Keratinocyte (primary cell): ENCODE data around the gene YY1AP1. TPM values are rescaled to one million over a fixed set of nuclear protein-coding genes. Genes with fewer than 3 reads are reported as not detected.
"Not testable (repeated sequence)": the region's sequence is repeated elsewhere in the genome, so short reads cannot be mapped to it uniquely, and the experiment has no call there.

Experiments
- DNase-seq: peaks from one replicate; pipeline ENCODE4 v3.0.0-alpha.2; 2011; ENCODE audit warnings: low read depth, missing footprints, low spot score
- FAIRE-seq: peaks from 2 replicates; lab custom pipeline; 2011; peaks lifted over from hg19 to GRCh38; lab: Jason Lieb, UNC
- H2AFZ ChIP-seq: 2 replicates; pipeline ENCODE4 v1.6.0; 2012; ENCODE audit warnings: low read length, control low read depth, inconsistent platforms; ENCODE audit not compliant: control insufficient read depth
- H3K27ac ChIP-seq: 2 replicates; pipeline ENCODE4 v1.5.1; 2011; ENCODE audit warnings: low read length; ENCODE audit not compliant: control insufficient read depth, insufficient read depth
- H3K27me3 ChIP-seq: 3 replicates; pipeline ENCODE4 v1.6.0; 2011; ENCODE audit warnings: low read length; ENCODE audit not compliant: control insufficient read depth, insufficient read depth; ENCODE audit errors: extremely low read depth
- H3K36me3 ChIP-seq, 2 experiments: 2 replicates in 1 of 2; 3 replicates in 1 of 2; pipeline ENCODE4 v1.5.1; 2011; ENCODE audit warnings: low read length in 2 of 2, mild to moderate bottlenecking in 1 of 2; ENCODE audit not compliant: control insufficient read depth in 2 of 2, insufficient read depth in 2 of 2; ENCODE audit errors: extremely low read depth in 1 of 2
- H3K4me1 ChIP-seq: 3 replicates; pipeline ENCODE4 v1.5.1; 2011; ENCODE audit warnings: low read length; ENCODE audit not compliant: control insufficient read depth, insufficient read depth; ENCODE audit errors: extremely low read depth
- H3K4me2 ChIP-seq: 3 replicates; pipeline ENCODE4 v1.6.0; 2011; ENCODE audit warnings: low read depth, low read length; ENCODE audit not compliant: control insufficient read depth, insufficient read depth; ENCODE audit errors: extremely low read depth
- H3K4me3 ChIP-seq, 3 experiments: fragments of 200-600 bp in 1 of 3; sonication (generic) in 1 of 3; 2 replicates in 2 of 3; 3 replicates in 1 of 3; pipeline ENCODE4 v1.5.1; 2011 to 2016; ENCODE audit warnings: low read length in 3 of 3, mild to moderate bottlenecking in 3 of 3, control low read depth in 2 of 3, inconsistent platforms in 1 of 3, low read depth in 1 of 3, mixed read lengths in 1 of 3, mixed run types in 1 of 3, moderate library complexity in 1 of 3; ENCODE audit not compliant: control insufficient read depth in 2 of 3, insufficient read depth in 2 of 3; ENCODE audit errors: extremely low read depth in 1 of 3
- H3K79me2 ChIP-seq: 2 replicates; pipeline ENCODE4 v1.6.0; 2012; ENCODE audit warnings: low read length; ENCODE audit not compliant: control insufficient read depth, insufficient read depth
- H3K9ac ChIP-seq: 3 replicates; pipeline ENCODE4 v1.6.0; 2011; ENCODE audit warnings: low read length; ENCODE audit not compliant: control insufficient read depth, insufficient read depth; ENCODE audit errors: extremely low read depth
- H3K9me1 ChIP-seq: 3 replicates; pipeline ENCODE4 v1.6.0; 2011; ENCODE audit warnings: low read length; ENCODE audit not compliant: control insufficient read depth, insufficient read depth; ENCODE audit errors: extremely low read depth
- H3K9me3 ChIP-seq: 2 replicates; pipeline ENCODE4 v1.5.1; 2012; ENCODE audit warnings: low read depth, low read length; ENCODE audit not compliant: control insufficient read depth
- H4K20me1 ChIP-seq: 3 replicates; pipeline ENCODE4 v1.6.0; 2011; ENCODE audit warnings: low read length; ENCODE audit not compliant: control insufficient read depth, insufficient read depth; ENCODE audit errors: extremely low read depth
- EZH2 ChIP-seq: IDR thresholded peaks from one replicate; pipeline ENCODE4 v1.6.1; 2012; ENCODE audit warnings: inconsistent platforms, mild to moderate bottlenecking, low read length, moderate library complexity
- dilution Hi-C: fragments of 300-500 bp; cut with MboI; formaldehyde crosslinking; loops from one replicate; pipeline ENCODE4 v1.7.0; 2020; ENCODE audit warnings: low sequenced_read_pairs; ENCODE audit not compliant: extremely low pct_ligation_motif_present
- polyA plus RNA-seq, 5 experiments: library from polyadenylated mRNA; depleted of rRNA in 3 of 5; stranded (reverse) in 3 of 5; stranded (forward) in 1 of 5; unstranded in 1 of 5; fragments of >200 nt; gene quantifications; 1 replicate in 1 of 5; 2 replicates in 3 of 5; 3 replicates in 1 of 5; pipeline versions ENCODE4 v1.2.1 to v1.2.3, GENCODE V29; 2011 to 2012; ENCODE audit warnings: missing spikeins in 2 of 5, low read depth in 1 of 5, low replicate concordance in 1 of 5
- TF ChIP-seq, protein P1 (sequence below), 3 experiments: IDR thresholded peaks in 1 of 3; conservative IDR thresholded peaks in 1 of 3; optimal IDR thresholded peaks in 1 of 3; 2 replicates in 2 of 3; 3 replicates in 1 of 3; pipeline versions ENCODE3 to v1.5.1; 2011; ENCODE audit warnings: low read length in 3 of 3, mild to moderate bottlenecking in 3 of 3, moderate library complexity in 2 of 3, control low read depth in 1 of 3, inconsistent platforms in 1 of 3; ENCODE audit not compliant: insufficient read depth in 2 of 3; ENCODE audit errors: extremely low read depth in 1 of 3

Gene YY1AP1
- polyA plus RNA-seq, 1 donor (not counting 4 experiments of a cell fraction or from before 2014, with no cell fraction given): 45.2 TPM

- Histone ChIP-seq H3K4me2 (no peak overlapping the region), H3K9me3 (no peaks in the 10 kb centered on the region), H3K79me2 (peaks cover 53% of the 10 kb centered on the region), H3K9me1 (no peaks in the 10 kb centered on the region), H3K4me1 (peaks cover 20% of the 10 kb centered on the region), H3K9ac (no peak overlapping the region), H3K27ac (no peak overlapping the region), H4K20me1 (peaks cover 4% of the 10 kb centered on the region), H3K36me3 (peaks cover 5 to 11% of the 10 kb centered on the region in 2 experiments), H3K4me3 (no peak overlapping the region), H3K27me3 (no peaks in the 10 kb centered on the region), H2AFZ (no peak overlapping the region)
- TF ChIP-seq EZH2: no peak
- TF ChIP-seq, protein P1, sequence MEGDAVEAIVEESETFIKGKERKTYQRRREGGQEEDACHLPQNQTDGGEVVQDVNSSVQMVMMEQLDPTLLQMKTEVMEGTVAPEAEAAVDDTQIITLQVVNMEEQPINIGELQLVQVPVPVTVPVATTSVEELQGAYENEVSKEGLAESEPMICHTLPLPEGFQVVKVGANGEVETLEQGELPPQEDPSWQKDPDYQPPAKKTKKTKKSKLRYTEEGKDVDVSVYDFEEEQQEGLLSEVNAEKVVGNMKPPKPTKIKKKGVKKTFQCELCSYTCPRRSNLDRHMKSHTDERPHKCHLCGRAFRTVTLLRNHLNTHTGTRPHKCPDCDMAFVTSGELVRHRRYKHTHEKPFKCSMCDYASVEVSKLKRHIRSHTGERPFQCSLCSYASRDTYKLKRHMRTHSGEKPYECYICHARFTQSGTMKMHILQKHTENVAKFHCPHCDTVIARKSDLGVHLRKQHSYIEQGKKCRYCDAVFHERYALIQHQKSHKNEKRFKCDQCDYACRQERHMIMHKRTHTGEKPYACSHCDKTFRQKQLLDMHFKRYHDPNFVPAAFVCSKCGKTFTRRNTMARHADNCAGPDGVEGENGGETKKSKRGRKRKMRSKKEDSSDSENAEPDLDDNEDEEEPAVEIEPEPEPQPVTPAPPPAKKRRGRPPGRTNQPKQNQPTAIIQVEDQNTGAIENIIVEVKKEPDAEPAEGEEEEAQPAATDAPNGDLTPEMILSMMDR (optimal IDR thresholded peaks at IDR 0.05 in 1 of 3, IDR thresholded peaks at IDR 0.05 in 1 of 3, conservative IDR thresholded peaks at IDR 0.05 in 1 of 3; ENCODE audit: extremely low read depth in 1 of 3, insufficient read depth in 2 of 3, low read length in 3 of 3): no peak
- dilution Hi-C loops: no loop called here
- no peak for FAIRE-seq
- DNase-seq: no peak
These were observed 5.6 kb upstream of the YY1AP1 start for GRCh38 chr1:155694167-155694566.

GRCh38 chr1:155691992-155692528 is 3.5 kb upstream of the YY1AP1 start:
- DNase-seq (no peak), FAIRE-seq (no peak)
- H3K36me3 ChIP-seq: peaks cover 5 to 7% of the 10 kb centered on the region in 2 experiments
- peaks cover 44% of the 10 kb centered on the region for H3K79me2 ChIP-seq
- no peak overlapping the region for H2AFZ ChIP-seq
- TF ChIP-seq EZH2: no peak
- TF ChIP-seq, protein P1 (optimal IDR thresholded peaks at IDR 0.05 in 1 of 3, IDR thresholded peaks at IDR 0.05 in 1 of 3, conservative IDR thresholded peaks at IDR 0.05 in 1 of 3; ENCODE audit: extremely low read depth in 1 of 3, insufficient read depth in 2 of 3, low read length in 3 of 3): no peak
- peaks cover 4% of the 10 kb centered on the region for H4K20me1 ChIP-seq
- peaks cover 20% of the 10 kb centered on the region for H3K4me1 ChIP-seq
- H3K9me3 ChIP-seq: no peaks in the 10 kb centered on the region
- no peak overlapping the region for H3K9ac ChIP-seq
- H3K27me3 ChIP-seq: no peaks in the 10 kb centered on the region
- no peak overlapping the region for H3K4me3 ChIP-seq
- no peaks in the 10 kb centered on the region for H3K9me1 ChIP-seq
- H3K4me2 ChIP-seq: no peak overlapping the region
- dilution Hi-C loops: no loop called here
- no peak overlapping the region for H3K27ac ChIP-seq

DNA sequence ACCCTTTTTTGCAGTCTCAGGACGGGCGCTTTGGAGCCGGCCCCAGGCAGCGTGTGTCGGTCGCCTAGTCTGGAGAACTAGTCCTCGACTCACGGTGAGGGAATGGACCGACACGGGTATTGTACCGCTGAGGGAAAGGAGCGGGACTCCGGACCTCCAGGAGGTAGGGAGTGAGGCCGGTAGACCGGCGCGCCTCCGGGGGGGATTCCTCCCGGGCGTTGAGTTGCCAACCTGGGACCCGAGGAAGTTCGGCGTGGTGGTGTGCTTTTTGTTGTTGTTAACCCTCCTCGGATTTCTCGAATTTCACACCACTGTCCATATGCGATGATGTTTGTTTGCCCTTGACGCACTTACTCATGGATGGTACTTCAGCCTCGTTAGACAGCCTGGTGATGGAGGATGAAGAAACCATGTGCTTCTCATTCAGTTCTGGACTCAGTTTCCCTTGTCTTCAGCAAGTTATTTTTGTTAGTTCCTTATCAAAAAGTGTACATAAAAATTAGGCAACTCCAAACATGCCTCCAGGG is 570 bp upstream of the YY1AP1 start, which contains the start of gene DAP3:
DAP3 (plus strand) TSS at position 11 of the 527 bp plus-strand sequence. CDS start 20,689 bp downstream, outside the sequence.
- Histone ChIP-seq H3K27ac (peak within 1 kb of the TSS; percentile 98), H2AFZ (peak within 1 kb of the TSS; percentile 100), H3K4me2 (peak within 1 kb of the TSS; percentile 69), H3K4me1 (peaks cover 15% of the 10 kb centered on the region), H3K9ac (peak within 1 kb of the TSS; percentile 97), H3K79me2 (peaks cover 45% of the 10 kb centered on the region), H3K4me3 (peak within 1 kb of the TSS; percentile 87 to 98 (median 93))
- H3K27me3 ChIP-seq, H3K36me3 ChIP-seq, H3K9me1 ChIP-seq, H4K20me1 ChIP-seq, dilution Hi-C loops, H3K9me3 ChIP-seq, FAIRE-seq, DNase-seq: not testable (repeated sequence)
